Smooth muscle cell (in vitro differentiated cells): ENCODE data around the gene SRC. TPM values are rescaled to one million over a fixed set of nuclear protein-coding genes. Genes with fewer than 3 reads are reported as not detected.
A peak's percentile ranks its signal among the peaks of the same experiment; 100 is the strongest.

Experiments used
- DNase-seq: peaks from one replicate; lab custom pipeline; 2025; ENCODE audit not compliant: unreplicated experiment; lab: John Stamatoyannopoulos, UW
- H2AFZ ChIP-seq: fragments of 200-600 bp; sonication (generic); 2 replicates; pipeline ENCODE4 v1.6.0; 2016; ENCODE audit warnings: antibody characterized with exemption, low read depth, mild to moderate bottlenecking
- H3F3A ChIP-seq: fragments of 200-600 bp; sonication (generic); 2 replicates; pipeline ENCODE4 v1.6.0; 2017; ENCODE audit warnings: antibody characterized with exemption, low read depth
- H3K27ac ChIP-seq: fragments of 200-600 bp; sonication (generic); 2 replicates; pipeline ENCODE4 v1.5.1; 2016; ENCODE audit warnings: low read depth, mild to moderate bottlenecking
- H3K27me3 ChIP-seq: fragments of 200-600 bp; sonication (generic); 2 replicates; pipeline ENCODE4 v1.6.1; 2016; ENCODE audit warnings: low read depth, mild to moderate bottlenecking
- H3K36me3 ChIP-seq: fragments of 200-600 bp; sonication (generic); 2 replicates; pipeline ENCODE4 v1.5.1; 2016; ENCODE audit warnings: low read depth
- H3K4me1 ChIP-seq: fragments of 200-600 bp; sonication (generic); 2 replicates; pipeline ENCODE4 v1.5.1; 2016; ENCODE audit warnings: low read depth
- H3K4me2 ChIP-seq: fragments of 200-600 bp; sonication (generic); 2 replicates; pipeline ENCODE4 v1.6.0; 2016; ENCODE audit warnings: mild to moderate bottlenecking
- H3K4me3 ChIP-seq: fragments of 200-600 bp; sonication (generic); 2 replicates; pipeline ENCODE4 v1.5.1; 2016; ENCODE audit warnings: mild to moderate bottlenecking
- H3K79me2 ChIP-seq: fragments of 200-600 bp; sonication (generic); 2 replicates; pipeline ENCODE4 v1.6.0; 2016; ENCODE audit warnings: low read depth, mild to moderate bottlenecking
- H3K9ac ChIP-seq: fragments of 200-600 bp; sonication (generic); 2 replicates; pipeline ENCODE4 v1.6.0; 2016; ENCODE audit warnings: low read depth
- H3K9me3 ChIP-seq: fragments of 200-600 bp; sonication (generic); replicated peaks from 2 replicates; pipeline ENCODE4 v1.5.1; 2016; ENCODE audit warnings: low read depth
- H4K20me1 ChIP-seq: fragments of 200-600 bp; sonication (generic); 2 replicates; pipeline ENCODE4 v1.6.0; 2016; ENCODE audit warnings: low read depth
- WGBS: methylation state at CpG from one replicate; pipeline ENCODE4 v1.1.7; 2016; ENCODE audit warnings: low lambda C conversion rate; 5-methylcytosine and 5-hydroxymethylcytosine counted together
- polyA plus RNA-seq: library from polyadenylated mRNA; unstranded; fragments of >200 nt; fragmentation: Nextera tagmentation; extraction: Ambion mirVana; gene quantifications from 2 replicates; pipeline ENCODE4 v1.2.1, GENCODE V29; 2016
- total RNA-seq: library from RNA; depleted of rRNA; stranded (reverse); fragments of >200 nt; gene quantifications from 2 replicates; pipeline ENCODE4 v1.2.3, GENCODE V29; 2014
- TF ChIP-seq, protein P1 (sequence below): fragments of 200-600 bp; sonication (generic); IDR thresholded peaks from 2 replicates; pipeline ENCODE4 v1.5.1; 2017; ENCODE audit warnings: borderline replicate concordance, mild to moderate bottlenecking, antibody characterized with exemption; ENCODE audit not compliant: insufficient read depth, poor library complexity, severe bottlenecking

Gene SRC
- total and polyA plus RNA-seq, 2 experiments from 2014 or later: 26.0 to 36.5 TPM

DNA sequence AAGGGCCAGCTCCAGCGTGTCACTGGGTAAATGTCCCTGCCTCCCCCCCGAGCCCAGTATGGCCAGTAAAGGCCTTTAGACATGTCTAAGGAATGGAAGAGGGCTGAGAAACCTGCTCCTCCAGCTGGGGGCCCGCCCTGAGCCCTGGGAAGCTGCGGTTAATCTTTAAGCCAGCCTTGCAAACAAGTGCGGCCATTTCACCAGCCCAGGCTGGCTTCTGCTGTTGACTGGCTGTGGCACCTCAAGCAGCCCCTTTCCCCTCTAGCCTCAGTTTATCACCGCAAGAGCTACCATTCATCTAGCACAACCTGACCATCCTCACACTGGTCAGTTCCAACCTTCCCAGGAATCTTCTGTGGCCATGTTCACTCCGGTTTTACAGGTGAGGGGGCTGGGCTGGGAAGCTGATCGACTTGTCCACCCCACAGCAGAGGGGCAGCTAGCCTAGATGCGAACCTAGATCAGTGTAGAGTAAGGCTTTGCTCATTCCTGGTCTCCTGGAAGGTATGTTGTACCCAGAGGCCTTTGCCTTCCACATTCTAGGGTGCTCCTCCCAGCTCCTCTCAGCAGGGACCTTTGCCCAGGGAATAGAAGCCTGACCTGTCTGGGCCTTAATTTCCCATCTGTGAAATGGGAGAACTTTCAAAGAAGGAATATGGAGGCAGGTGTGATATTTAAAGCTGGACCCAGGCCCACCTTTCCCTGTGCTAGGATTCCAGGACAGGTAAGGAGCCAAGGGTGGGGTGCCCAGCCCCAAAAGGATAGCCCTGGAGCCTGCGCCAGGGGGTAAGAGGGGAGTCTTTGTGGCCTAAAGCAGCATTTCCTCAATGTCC, 1.2 kb upstream of the SRC start:
- Histone ChIP-seq H3K4me3 (peak overlapping the region; percentile 80), H3K27me3 (no peaks in the 10 kb centered on the region), H3F3A (no peaks in the 10 kb centered on the region), H2AFZ (no peak overlapping the region), H3K27ac (peak overlapping the region; percentile 45), H3K4me2 (no peak overlapping the region), H3K9ac (no peak overlapping the region), H3K9me3 (no peaks in the 10 kb centered on the region), H3K79me2 (peaks cover 44% of the 10 kb centered on the region), H3K4me1 (peaks cover 6% of the 10 kb centered on the region), H4K20me1 (peaks cover 31% of the 10 kb centered on the region), H3K36me3 (no peaks in the 10 kb centered on the region)
- no peak for DNase-seq
- TF ChIP-seq, protein P1, sequence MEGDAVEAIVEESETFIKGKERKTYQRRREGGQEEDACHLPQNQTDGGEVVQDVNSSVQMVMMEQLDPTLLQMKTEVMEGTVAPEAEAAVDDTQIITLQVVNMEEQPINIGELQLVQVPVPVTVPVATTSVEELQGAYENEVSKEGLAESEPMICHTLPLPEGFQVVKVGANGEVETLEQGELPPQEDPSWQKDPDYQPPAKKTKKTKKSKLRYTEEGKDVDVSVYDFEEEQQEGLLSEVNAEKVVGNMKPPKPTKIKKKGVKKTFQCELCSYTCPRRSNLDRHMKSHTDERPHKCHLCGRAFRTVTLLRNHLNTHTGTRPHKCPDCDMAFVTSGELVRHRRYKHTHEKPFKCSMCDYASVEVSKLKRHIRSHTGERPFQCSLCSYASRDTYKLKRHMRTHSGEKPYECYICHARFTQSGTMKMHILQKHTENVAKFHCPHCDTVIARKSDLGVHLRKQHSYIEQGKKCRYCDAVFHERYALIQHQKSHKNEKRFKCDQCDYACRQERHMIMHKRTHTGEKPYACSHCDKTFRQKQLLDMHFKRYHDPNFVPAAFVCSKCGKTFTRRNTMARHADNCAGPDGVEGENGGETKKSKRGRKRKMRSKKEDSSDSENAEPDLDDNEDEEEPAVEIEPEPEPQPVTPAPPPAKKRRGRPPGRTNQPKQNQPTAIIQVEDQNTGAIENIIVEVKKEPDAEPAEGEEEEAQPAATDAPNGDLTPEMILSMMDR: no peak
- WGBS: 65% methylated on average over 10 of the region's 10 CpGs

DNA sequence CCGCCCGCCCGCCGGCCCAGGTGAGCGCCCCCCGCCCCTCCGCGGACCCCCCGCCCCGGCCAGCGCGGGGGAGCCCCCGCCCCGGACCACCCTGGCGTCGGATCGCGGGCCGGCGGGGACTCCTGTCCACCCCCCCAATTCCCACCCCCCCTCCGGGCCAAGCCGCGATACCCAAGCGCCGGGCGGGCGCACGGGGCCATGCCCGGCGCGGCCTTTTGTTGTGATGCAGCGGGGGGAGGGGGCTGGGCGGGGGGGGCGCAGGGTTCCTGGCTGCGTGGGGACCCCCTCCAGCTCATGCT, 245 bp downstream of the SRC start:
- Histone ChIP-seq H3K27me3 (no peaks in the 10 kb centered on the region), H3K27ac (peak overlapping the region; percentile 45), H3K79me2 (peaks cover 58% of the 10 kb centered on the region), H3K4me1 (peaks cover 6% of the 10 kb centered on the region), H3F3A (no peaks in the 10 kb centered on the region), H3K36me3 (no peaks in the 10 kb centered on the region), H3K4me2 (peak overlapping the region; percentile 94), H3K9me3 (no peaks in the 10 kb centered on the region), H4K20me1 (peaks cover 45% of the 10 kb centered on the region), H3K9ac (peak overlapping the region; percentile 87), H2AFZ (no peak overlapping the region), H3K4me3 (peak overlapping the region; percentile 80)
- no peak for DNase-seq
- 0% methylated on average over 6 of the region's 35 CpGs for WGBS
- TF ChIP-seq, protein P1: no peak

DNA sequence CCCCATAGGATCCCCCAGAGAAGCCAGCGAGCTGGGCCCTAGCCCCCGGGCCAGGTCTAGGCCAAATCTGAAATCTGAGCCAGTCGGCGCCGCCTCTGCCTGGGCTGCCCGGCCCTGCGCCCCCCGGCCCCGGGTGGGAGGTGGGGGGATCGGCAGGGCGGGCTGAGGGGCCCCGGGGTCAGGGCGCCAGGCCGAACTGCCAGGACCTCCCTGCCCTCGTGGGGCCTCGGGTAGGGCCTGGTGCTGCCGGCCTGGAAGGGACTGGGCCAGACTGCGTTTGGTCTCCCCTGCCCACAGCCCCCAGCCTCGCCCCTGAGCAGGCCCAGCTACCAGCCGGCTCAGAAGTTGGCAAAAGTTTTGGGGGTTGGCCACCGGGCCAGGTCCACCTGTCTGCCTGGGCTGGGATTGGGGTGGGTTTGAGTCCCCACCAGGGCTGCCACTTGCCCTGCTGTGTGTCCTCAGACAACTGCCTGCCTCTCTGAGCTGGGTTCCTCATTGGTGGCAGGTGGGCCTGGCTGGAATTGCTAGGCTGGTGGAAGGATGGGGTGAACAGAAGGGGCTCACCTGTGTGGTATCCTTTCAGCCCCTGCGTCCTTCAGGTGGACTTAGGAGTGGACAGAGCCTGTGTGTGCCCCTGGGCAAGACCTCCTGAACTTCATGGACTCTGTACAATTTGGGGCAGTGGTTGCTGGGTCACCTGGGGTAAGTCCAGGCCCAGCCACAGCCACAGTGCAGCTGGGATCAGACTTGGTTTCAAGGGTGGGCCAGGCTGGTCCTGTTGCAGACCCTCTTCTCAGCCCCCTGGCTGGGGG, 801 bp downstream of the SRC start:
- Histone ChIP-seq H3K9me3 (no peaks in the 10 kb centered on the region), H3K27me3 (no peaks in the 10 kb centered on the region), H4K20me1 (peaks cover 51% of the 10 kb centered on the region), H3K27ac (peak overlapping the region; percentile 45), H3K4me3 (peak overlapping the region; percentile 80), H3K36me3 (no peaks in the 10 kb centered on the region), H3F3A (no peaks in the 10 kb centered on the region), H3K4me1 (peaks cover 6% of the 10 kb centered on the region), H2AFZ (no peak overlapping the region), H3K9ac (peak overlapping the region; percentile 87), H3K4me2 (peak overlapping the region; percentile 94), H3K79me2 (peaks cover 64% of the 10 kb centered on the region)
- TF ChIP-seq, protein P1: no peak
- no peak for DNase-seq
- WGBS: 5% methylated on average over 15 of the region's 22 CpGs
